Fibroblast of villous mesenchyme (primary cell): ENCODE results near the gene CFD. TPM values are rescaled to one million over a fixed set of nuclear protein-coding genes. Genes with fewer than 3 reads are reported as not detected.

Experiments
- DNase-seq: peaks from one replicate; pipeline ENCODE4 v3.0.0-alpha.2; 2010; ENCODE audit warnings: low read depth
- H3K4me3 ChIP-seq: 2 replicates; pipeline ENCODE4 v1.5.1; 2011; ENCODE audit warnings: low read depth, mild to moderate bottlenecking, low read length
- CTCF ChIP-seq: IDR thresholded peaks from 2 replicates; pipeline ENCODE4 v1.5.1; 2012; ENCODE audit warnings: low read depth, mild to moderate bottlenecking, low read length; ENCODE audit not compliant: insufficient read depth
- small RNA-seq: library from RNA; depleted of rRNA; stranded (forward); fragments of <200 nt; gene quantifications from one replicate; pipeline ENCODE3, GENCODE V24; 2012
- total RNA-seq: library from RNA; depleted of rRNA; stranded (reverse); fragments of >200 nt; gene quantifications from 2 replicates; pipeline ENCODE4 v1.2.3, GENCODE V29; 2012

Gene CFD
- total RNA-seq, 1 donor, result 3.9 TPM

GRCh38 chr19:911197-912033, 52.0 kb downstream of the CFD start:
- H3K4me3 ChIP-seq, result peak overlapping the region; percentile 17
- DNase-seq, result no peak
- TF ChIP-seq CTCF, result no peak

- TF ChIP-seq CTCF, result no peak
- peak overlapping the region; percentile 89 for H3K4me3 ChIP-seq
- no peak for DNase-seq
Measured at GRCh38 chr19:912181-913079, 53.0 kb downstream of the CFD start.

Small RNA genes within 50 kb of the gene (small RNA-seq; reads per million reads assigned to genes)
- gene MIR3187, result not detected
- 5.8 reads per million, percentile 84 among the genes with 10 or more reads in this experiment for gene RNU6-9

Other genes with a start within 250 kb of the CFD start
- gene POLRMT, start 226.1 kb upstream of the CFD start, total RNA-seq, result 23.2 and 25.5 TPM in 2 replicates
- gene FGF22, start 219.8 kb upstream of the CFD start, total RNA-seq, result not detected in 2 replicates
- 30.7 and 50.3 TPM in 2 replicates for gene RNF126, start 196.4 kb upstream of the CFD start, total RNA-seq
- 49.2 and 83.1 TPM in 2 replicates for gene FSTL3, start 183.3 kb upstream of the CFD start, total RNA-seq
- gene PRSS57, start 164.2 kb upstream of the CFD start, total RNA-seq, result not detected in 2 replicates
- gene PALM, start 150.7 kb upstream of the CFD start, total RNA-seq, result 0.32 and 1.7 TPM in 2 replicates
- gene MISP, start 108.6 kb upstream of the CFD start, total RNA-seq, result under 0.01 and 0.43 TPM in 2 replicates
- 117 and 129 TPM in 2 replicates for gene PTBP1, start 62.2 kb upstream of the CFD start, total RNA-seq
- under 0.01 and 0.86 TPM in 2 replicates for gene PLPPR3, start 37.7 kb upstream of the CFD start, total RNA-seq
- not detected in 2 replicates for gene AZU1, start 31.8 kb upstream of the CFD start, total RNA-seq
- gene PRTN3, start 18.7 kb upstream of the CFD start, total RNA-seq, result not detected in 2 replicates
- not detected in 2 replicates for gene ELANE, start 7.4 kb upstream of the CFD start, total RNA-seq
- gene MED16, start 33.5 kb downstream of the CFD start, total RNA-seq, result 26.8 and 30.0 TPM in 2 replicates
- gene RNU6-9, start 33.8 kb downstream of the CFD start, total RNA-seq, result not detected in 2 replicates
- gene R3HDM4, start 53.6 kb downstream of the CFD start, total RNA-seq, result 26.3 and 31.6 TPM in 2 replicates
- gene KISS1R, start 57.7 kb downstream of the CFD start, total RNA-seq, result not detected in 2 replicates
- gene ARID3A, start 66.4 kb downstream of the CFD start, total RNA-seq, result 39.3 and 45.8 TPM in 2 replicates
- 49.7 and 77.3 TPM in 2 replicates for gene WDR18, start 124.7 kb downstream of the CFD start, total RNA-seq
- under 0.01 TPM in 2 replicates for gene GRIN3B, start 140.8 kb downstream of the CFD start, total RNA-seq
- 79.2 and 84.6 TPM in 2 replicates for gene TMEM259, start 161.5 kb downstream of the CFD start, total RNA-seq
- gene RNU6-2, start 161.9 kb downstream of the CFD start, total RNA-seq, result not detected in 2 replicates
- gene CNN2, start 166.9 kb downstream of the CFD start, total RNA-seq, result 508 and 544 TPM in 2 replicates
- gene ABCA7, start 180.4 kb downstream of the CFD start, total RNA-seq, result 11.2 and 13.9 TPM in 2 replicates
- gene ARHGAP45, start 207.5 kb downstream of the CFD start, total RNA-seq, result 0.43 and 0.97 TPM in 2 replicates
- gene POLR2E, start 235.7 kb downstream of the CFD start, total RNA-seq, result 69.5 and 71.2 TPM in 2 replicates
- gene GPX4, start 244.3 kb downstream of the CFD start, total RNA-seq, result 254 and 337 TPM in 2 replicates